Activated effector memory CD4-positive, alpha-beta T cell treated with Interleukin-2 at 50 U/mL for 16 hours (primary cell): ENCODE data around the gene UTY.

Experiments used
- DNase-seq: peaks from one replicate; pipeline ENCODE4 v3.0.0-alpha.2; 2020

The UTY gene

GRCh38 chrY:13479828-13480227 is at the start of gene UTY:
TSS of gene UTY (minus strand) at chrY:13480033. CDS start at chrY:13479665, 368 bp downstream.
- peak; percentile 57 for DNase-seq

- DNase-seq: no peak
Observed at GRCh38 chrY:13520474-13520873, 40.6 kb upstream of the UTY start.

GRCh38 chrY:13501215-13501614 is 21.4 kb upstream of the UTY start:
- DNase-seq: no peak

GRCh38 chrY:13493737-13494136 is 13.9 kb upstream of the UTY start:
- DNase-seq: no peak

GRCh38 chrY:13492408-13492807 is 12.6 kb upstream of the UTY start:
- DNase-seq: no peak

GRCh38 chrY:13488738-13489137 is 8.9 kb upstream of the UTY start:
- DNase-seq: no peak

- DNase-seq: peak; percentile 54
Observed at GRCh38 chrY:13479121-13479711, 617 bp downstream of the UTY start.

GRCh38 chrY:13478126-13478785 is 1.6 kb downstream of the UTY start:
- DNase-seq: peak; percentile 7

GRCh38 chrY:13474997-13475396 is 4.8 kb downstream of the UTY start:
- no peak for DNase-seq

GRCh38 chrY:13451572-13451971 is 28.3 kb downstream of the UTY start:
- no peak for DNase-seq

GRCh38 chrY:13450596-13451130 is 29.2 kb downstream of the UTY start:
- no peak for DNase-seq

- no peak for DNase-seq
Observed at GRCh38 chrY:13445566-13445965, 34.3 kb downstream of the UTY start.

- DNase-seq: no peak
Observed at GRCh38 chrY:13443146-13443545, 36.7 kb downstream of the UTY start.

- no peak for DNase-seq
Observed at GRCh38 chrY:13440811-13441210, 39.0 kb downstream of the UTY start.

- peak; percentile 37 for DNase-seq
Observed at GRCh38 chrY:13435968-13436937, 43.6 kb downstream of the UTY start.

- no peak for DNase-seq
Observed at GRCh38 chrY:13435206-13435967, 44.4 kb downstream of the UTY start.

- no peak for DNase-seq
Observed at GRCh38 chrY:13432293-13433025, 47.4 kb downstream of the UTY start.

- DNase-seq: no peak
Observed at GRCh38 chrY:13429551-13429950, 50.3 kb downstream of the UTY start.

- DNase-seq: no peak
Observed at GRCh38 chrY:13423281-13423732, 56.5 kb downstream of the UTY start.

GRCh38 chrY:13416869-13417661 is 62.8 kb downstream of the UTY start:
- DNase-seq: no peak

GRCh38 chrY:13415556-13415955 is 64.3 kb downstream of the UTY start:
- no peak for DNase-seq
